ENCODE measurements around the gene CLEC16A.

CLEC16A gene

DNA sequence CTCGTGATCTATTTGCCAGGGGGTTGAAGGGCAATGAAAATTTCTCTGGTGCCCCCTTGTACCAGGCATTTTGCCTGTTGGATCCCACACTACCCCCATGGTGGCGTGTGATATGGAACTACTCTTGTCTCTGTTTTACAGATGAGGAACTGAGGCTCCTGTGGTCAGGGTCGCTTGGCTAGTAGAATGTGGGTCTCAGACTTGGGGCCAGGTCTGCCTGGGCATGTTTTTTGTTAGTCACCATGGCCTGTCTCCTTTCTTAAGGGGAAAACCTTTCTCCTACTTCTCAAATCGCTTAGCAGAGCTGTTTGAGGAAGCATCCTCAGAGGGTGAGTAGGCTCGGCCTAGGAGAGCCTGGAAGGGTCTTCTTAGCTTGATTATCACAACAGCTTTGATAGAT, 51.2 kb downstream of the CLEC16A start:
- no peaks in the 10 kb centered on the region for H3K9me3 ChIP-seq (ENCODE audit: control insufficient read depth in 1 of 2, low read length in 2 of 2)
- H3K36me3 ChIP-seq (ENCODE audit: control insufficient read depth in 1 of 2, insufficient read depth in 2 of 2, low read length in 2 of 2), result peaks cover 6 to 18% of the 10 kb centered on the region in 2 donors
- no peak overlapping the region for H3K4me3 ChIP-seq (ENCODE audit: low read depth in 1 of 2, low read length in 2 of 2)
- no peaks in the 10 kb centered on the region for H3K27me3 ChIP-seq (ENCODE audit: low read depth, low read length)
- no peak overlapping the region for H3K27ac ChIP-seq (ENCODE audit: low read length)
- H3K4me1 ChIP-seq (ENCODE audit: control insufficient read depth in 1 of 2, insufficient read depth in 2 of 2, low read length in 2 of 2), result no peaks in the 10 kb centered on the region

DNA sequence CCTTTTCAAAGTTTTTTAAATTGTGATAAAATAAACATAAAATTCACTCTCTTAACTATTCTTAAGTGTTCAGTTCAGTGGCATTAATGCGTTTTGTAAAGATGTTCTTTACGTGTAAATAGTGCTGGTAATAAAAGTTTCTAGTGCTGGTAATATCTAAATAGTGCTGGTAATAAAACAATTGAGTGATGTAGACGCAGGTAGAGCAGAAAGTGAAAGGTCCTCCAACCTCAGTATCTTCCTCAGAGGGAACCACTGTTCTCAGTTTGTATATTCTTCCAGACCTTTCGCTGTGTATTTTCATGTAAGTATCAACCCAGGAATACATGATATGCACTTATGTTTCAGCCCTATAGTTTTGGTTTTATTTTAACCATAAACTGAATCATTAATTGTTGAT, 53.1 kb downstream of the CLEC16A start:
- H3K36me3 ChIP-seq (ENCODE audit: control insufficient read depth in 1 of 2, insufficient read depth in 2 of 2, low read length in 2 of 2), result peaks cover 6 to 19% of the 10 kb centered on the region in 2 donors
- H3K27ac ChIP-seq (ENCODE audit: low read length), result no peak overlapping the region
- no peaks in the 10 kb centered on the region for H3K27me3 ChIP-seq (ENCODE audit: low read depth, low read length)

DNA sequence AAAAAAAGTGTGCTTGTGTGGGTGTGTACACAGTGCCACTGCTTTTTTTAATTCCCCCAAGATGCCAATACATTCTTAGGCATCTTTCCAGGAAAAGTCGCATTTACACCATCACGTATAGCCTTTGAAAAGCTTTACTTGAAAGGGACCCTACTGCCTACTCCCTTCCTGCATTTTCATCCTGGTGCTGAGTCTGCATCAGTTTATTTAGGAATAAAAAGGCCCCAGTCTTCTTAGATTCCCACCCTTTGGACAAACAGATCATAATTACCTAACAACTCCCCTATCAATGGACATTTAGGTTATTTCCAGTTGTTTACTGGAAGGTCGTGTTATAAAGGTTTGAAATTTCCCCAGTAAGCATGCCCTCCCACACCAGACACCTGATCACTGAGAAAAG, 54.9 kb downstream of the CLEC16A start:
- Histone ChIP-seq H3K4me3 (ENCODE audit: low read depth in 1 of 2, low read length in 2 of 2) (no peak overlapping the region), H3K9me3 (ENCODE audit: control insufficient read depth in 1 of 2, low read length in 2 of 2) (no peaks in the 10 kb centered on the region), H3K36me3 (ENCODE audit: control insufficient read depth in 1 of 2, insufficient read depth in 2 of 2, low read length in 2 of 2) (peaks cover 0 to 29% of the 10 kb centered on the region in 2 donors), H3K27ac (ENCODE audit: low read length) (no peak overlapping the region), H3K27me3 (ENCODE audit: low read depth, low read length) (no peaks in the 10 kb centered on the region), H3K4me1 (ENCODE audit: control insufficient read depth in 1 of 2, insufficient read depth in 2 of 2, low read length in 2 of 2) (no peaks in the 10 kb centered on the region)

More for the DNA sequence above, 53.1 kb downstream of the CLEC16A start:
- no peaks in the 10 kb centered on the region for H3K4me1 ChIP-seq (ENCODE audit: control insufficient read depth in 1 of 2, insufficient read depth in 2 of 2, low read length in 2 of 2)
- no peaks in the 10 kb centered on the region for H3K9me3 ChIP-seq (ENCODE audit: control insufficient read depth in 1 of 2, low read length in 2 of 2)
- no peak overlapping the region for H3K4me3 ChIP-seq (ENCODE audit: low read depth in 1 of 2, low read length in 2 of 2)

DNA sequence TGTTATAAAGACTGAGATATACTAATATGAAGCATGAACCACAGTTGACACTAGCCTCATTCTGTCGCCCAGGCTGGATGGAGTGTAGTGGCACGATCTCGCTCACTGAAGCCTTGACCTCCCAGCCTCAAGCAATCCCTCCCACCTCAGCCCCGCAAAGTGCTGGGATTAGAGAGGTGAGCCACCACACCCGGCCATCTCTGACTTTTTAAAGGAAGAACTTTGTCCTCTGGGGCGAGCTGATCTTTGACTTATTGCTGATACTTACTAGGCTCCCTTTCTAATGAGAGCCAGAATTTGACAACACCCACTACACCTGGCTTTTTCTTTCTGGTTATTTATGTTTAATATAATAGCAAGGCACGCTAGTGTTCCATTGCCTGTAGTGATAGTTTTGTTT, 57.2 kb downstream of the CLEC16A start:
- no peaks in the 10 kb centered on the region for H3K9me3 ChIP-seq (ENCODE audit: control insufficient read depth in 1 of 2, low read length in 2 of 2)
- peaks cover 0 to 35% of the 10 kb centered on the region in 2 donors for H3K36me3 ChIP-seq (ENCODE audit: control insufficient read depth in 1 of 2, insufficient read depth in 2 of 2, low read length in 2 of 2)
- no peak overlapping the region for H3K4me3 ChIP-seq (ENCODE audit: low read depth in 1 of 2, low read length in 2 of 2)
- no peaks in the 10 kb centered on the region for H3K27me3 ChIP-seq (ENCODE audit: low read depth, low read length)
- H3K27ac ChIP-seq (ENCODE audit: low read length), result no peak overlapping the region
- no peaks in the 10 kb centered on the region for H3K4me1 ChIP-seq (ENCODE audit: control insufficient read depth in 1 of 2, insufficient read depth in 2 of 2, low read length in 2 of 2)

DNA sequence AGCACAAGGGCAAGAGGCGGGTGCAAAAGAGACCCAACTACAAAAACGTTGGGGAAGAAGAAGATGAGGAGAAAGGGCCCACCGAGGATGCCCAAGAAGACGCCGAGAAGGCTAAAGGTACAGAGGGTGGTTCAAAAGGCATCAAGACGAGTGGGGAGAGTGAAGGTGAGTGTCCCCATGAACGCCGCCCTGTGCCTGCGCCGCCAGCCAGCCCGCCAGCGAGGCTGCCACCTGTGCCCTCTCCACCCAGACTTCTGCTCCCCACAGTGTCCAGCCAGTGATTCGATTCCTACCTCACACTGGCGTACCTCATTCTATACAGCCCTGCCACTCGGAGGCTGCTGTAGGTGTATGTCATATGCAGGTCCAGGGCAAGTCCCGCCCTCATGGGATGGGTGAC, 58.8 kb downstream of the CLEC16A start:
- Histone ChIP-seq H3K4me1 (ENCODE audit: control insufficient read depth in 1 of 2, insufficient read depth in 2 of 2, low read length in 2 of 2) (no peaks in the 10 kb centered on the region), H3K27me3 (ENCODE audit: low read depth, low read length) (no peaks in the 10 kb centered on the region), H3K4me3 (ENCODE audit: low read depth in 1 of 2, low read length in 2 of 2) (no peak overlapping the region), H3K9me3 (ENCODE audit: control insufficient read depth in 1 of 2, low read length in 2 of 2) (no peaks in the 10 kb centered on the region), H3K36me3 (ENCODE audit: control insufficient read depth in 1 of 2, insufficient read depth in 2 of 2, low read length in 2 of 2) (peaks cover 0 to 31% of the 10 kb centered on the region in 2 donors), H3K27ac (ENCODE audit: low read length) (no peak overlapping the region)

DNA sequence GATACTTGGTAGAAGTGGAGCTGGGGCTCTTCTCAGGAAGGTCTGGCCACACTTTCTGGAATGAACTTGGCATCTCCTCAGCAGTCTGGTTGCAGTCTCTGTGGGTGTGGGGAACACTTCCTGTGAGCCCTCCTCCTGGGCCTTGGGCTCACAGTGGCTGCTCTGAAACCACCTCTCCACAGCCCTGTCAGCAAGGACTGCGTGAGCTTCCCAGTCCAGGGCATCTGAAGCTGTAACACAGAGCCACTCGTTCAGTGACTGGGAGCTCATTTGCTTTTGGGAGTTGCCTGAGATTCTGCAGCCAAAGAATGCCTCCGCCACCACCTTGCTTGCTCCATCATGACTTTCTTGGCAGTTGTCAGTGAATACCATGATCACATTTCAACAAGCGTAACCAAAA, 60.0 kb downstream of the CLEC16A start:
- Histone ChIP-seq H3K27ac (ENCODE audit: low read length) (no peak overlapping the region), H3K4me1 (ENCODE audit: control insufficient read depth in 1 of 2, insufficient read depth in 2 of 2, low read length in 2 of 2) (no peaks in the 10 kb centered on the region), H3K36me3 (ENCODE audit: control insufficient read depth in 1 of 2, insufficient read depth in 2 of 2, low read length in 2 of 2) (peaks cover 3 to 26% of the 10 kb centered on the region in 2 donors), H3K27me3 (ENCODE audit: low read depth, low read length) (no peaks in the 10 kb centered on the region), H3K9me3 (ENCODE audit: control insufficient read depth in 1 of 2, low read length in 2 of 2) (no peaks in the 10 kb centered on the region), H3K4me3 (ENCODE audit: low read depth in 1 of 2, low read length in 2 of 2) (no peak overlapping the region)

DNA sequence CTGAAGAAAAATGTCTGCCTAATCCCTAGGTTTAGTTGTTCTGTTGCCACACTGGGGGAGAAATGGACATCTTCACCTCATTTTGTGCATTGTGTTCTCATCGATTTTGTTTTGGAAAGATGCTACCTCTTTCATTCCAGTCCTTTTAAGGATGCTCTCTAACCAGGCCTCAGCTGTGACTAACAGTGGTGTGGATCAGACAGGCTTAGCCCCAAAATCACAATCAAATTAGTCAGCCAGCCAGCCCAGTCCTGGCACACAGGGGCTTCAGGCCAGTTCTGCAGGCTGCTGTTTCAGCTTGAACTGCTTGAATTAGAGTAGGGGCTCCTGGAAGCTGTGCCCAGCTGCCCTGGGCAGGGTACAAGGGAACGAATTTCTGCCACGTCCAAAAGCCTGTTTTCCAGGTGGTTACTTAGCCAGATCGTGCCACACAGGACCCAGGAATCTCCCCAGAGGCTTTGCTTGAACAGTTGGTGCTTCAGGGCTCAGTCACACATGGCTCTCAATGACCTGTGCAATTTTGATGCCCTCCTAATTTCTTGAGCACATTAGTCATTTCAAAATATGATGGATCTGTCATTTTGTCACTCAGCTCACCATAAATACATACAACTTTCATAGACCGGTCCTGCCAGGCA, 60.7 kb downstream of the CLEC16A start:
- Histone ChIP-seq H3K27ac (ENCODE audit: low read length) (no peak overlapping the region), H3K9me3 (ENCODE audit: control insufficient read depth in 1 of 2, low read length in 2 of 2) (no peaks in the 10 kb centered on the region), H3K4me1 (ENCODE audit: control insufficient read depth in 1 of 2, insufficient read depth in 2 of 2, low read length in 2 of 2) (no peaks in the 10 kb centered on the region)

DNA sequence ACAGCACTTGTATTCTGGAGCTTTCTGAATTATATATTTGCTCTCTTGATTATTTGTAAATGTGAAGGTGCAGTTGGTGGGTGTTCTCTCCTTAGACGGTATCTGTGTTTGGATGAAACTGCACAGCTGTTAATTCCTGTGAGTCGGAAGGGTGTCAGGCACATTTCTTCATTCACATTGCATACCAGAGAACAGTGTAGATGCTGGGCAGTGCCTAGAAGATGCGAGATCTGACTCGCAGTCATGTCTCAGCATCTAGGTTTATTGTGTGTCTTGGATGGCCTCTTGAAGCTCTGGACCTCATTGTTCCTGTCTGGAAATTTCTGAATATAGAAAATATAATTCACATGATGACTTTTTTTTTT, 61.2 kb downstream of the CLEC16A start:
- Histone ChIP-seq H3K4me1 (ENCODE audit: control insufficient read depth in 1 of 2, insufficient read depth in 2 of 2, low read length in 2 of 2) (no peaks in the 10 kb centered on the region), H3K27me3 (ENCODE audit: low read depth, low read length) (no peaks in the 10 kb centered on the region), H3K36me3 (ENCODE audit: control insufficient read depth in 1 of 2, insufficient read depth in 2 of 2, low read length in 2 of 2) (peaks cover 4 to 26% of the 10 kb centered on the region in 2 donors), H3K4me3 (ENCODE audit: low read depth in 1 of 2, low read length in 2 of 2) (no peak overlapping the region), H3K9me3 (ENCODE audit: control insufficient read depth in 1 of 2, low read length in 2 of 2) (no peaks in the 10 kb centered on the region), H3K27ac (ENCODE audit: low read length) (no peak overlapping the region)

More for the DNA sequence above, 60.7 kb downstream of the CLEC16A start:
- Histone ChIP-seq H3K4me3 (ENCODE audit: low read depth in 1 of 2, low read length in 2 of 2) (no peak overlapping the region), H3K27me3 (ENCODE audit: low read depth, low read length) (no peaks in the 10 kb centered on the region), H3K36me3 (ENCODE audit: control insufficient read depth in 1 of 2, insufficient read depth in 2 of 2, low read length in 2 of 2) (peaks cover 4 to 26% of the 10 kb centered on the region in 2 donors)

DNA sequence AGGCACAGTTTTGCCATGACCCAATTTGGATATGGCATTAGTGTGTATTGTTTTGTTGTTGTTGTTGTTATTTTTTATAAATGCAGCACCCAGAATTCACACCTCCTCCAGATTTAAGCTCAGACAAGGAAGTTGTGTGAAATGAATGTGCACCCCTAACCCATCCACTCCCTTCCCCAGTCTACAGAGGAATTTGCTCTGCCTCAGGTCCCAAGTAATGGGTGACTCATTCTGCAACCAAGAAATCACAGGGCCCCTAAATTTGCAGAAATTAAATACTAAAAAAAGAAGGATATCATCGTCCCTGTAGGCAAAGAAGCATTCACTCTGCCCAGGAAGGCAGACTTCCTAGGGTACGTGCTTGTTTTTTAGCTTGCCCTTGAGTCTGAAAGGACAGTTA, 62.3 kb downstream of the CLEC16A start:
- H3K27ac ChIP-seq (ENCODE audit: low read length), result no peak overlapping the region

DNA sequence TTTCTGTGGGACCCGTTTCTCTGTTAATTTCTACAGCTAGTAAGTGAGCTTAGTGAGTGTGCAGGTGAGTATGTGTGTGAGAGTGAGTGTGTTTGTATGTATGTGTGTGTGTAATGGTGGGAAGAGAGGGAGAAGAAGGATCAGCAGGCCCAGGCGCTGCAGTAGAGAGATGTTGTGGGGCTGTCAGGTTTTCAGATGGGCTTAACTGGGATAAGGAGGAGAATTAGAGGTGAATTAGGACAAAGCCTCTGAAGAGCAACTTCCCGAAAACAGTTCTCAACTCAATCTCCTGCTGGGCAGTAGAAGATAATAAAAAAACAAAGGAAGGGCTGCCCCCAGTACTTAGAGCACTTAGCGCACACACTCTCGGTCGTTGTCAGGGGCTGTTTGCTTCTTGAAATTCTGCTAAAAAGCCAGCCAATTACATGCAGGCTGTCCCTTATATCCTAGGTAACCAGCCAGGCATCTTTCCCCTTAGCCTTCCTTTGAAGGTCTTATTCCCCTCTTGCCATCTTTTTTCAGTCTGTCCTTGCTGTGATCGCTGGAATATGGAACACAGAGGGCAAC, 63.4 kb downstream of the CLEC16A start:
- no peak overlapping the region for H3K27ac ChIP-seq (ENCODE audit: low read length)

More for the DNA sequence above, 62.3 kb downstream of the CLEC16A start:
- H3K27me3 ChIP-seq (ENCODE audit: low read depth, low read length), result no peaks in the 10 kb centered on the region
- no peaks in the 10 kb centered on the region for H3K9me3 ChIP-seq (ENCODE audit: control insufficient read depth in 1 of 2, low read length in 2 of 2)
- no peak overlapping the region for H3K4me3 ChIP-seq (ENCODE audit: low read depth in 1 of 2, low read length in 2 of 2)
- no peaks in the 10 kb centered on the region for H3K4me1 ChIP-seq (ENCODE audit: control insufficient read depth in 1 of 2, insufficient read depth in 2 of 2, low read length in 2 of 2)
- H3K36me3 ChIP-seq (ENCODE audit: control insufficient read depth in 1 of 2, insufficient read depth in 2 of 2, low read length in 2 of 2), result peaks cover 4 to 26% of the 10 kb centered on the region in 2 donors

DNA sequence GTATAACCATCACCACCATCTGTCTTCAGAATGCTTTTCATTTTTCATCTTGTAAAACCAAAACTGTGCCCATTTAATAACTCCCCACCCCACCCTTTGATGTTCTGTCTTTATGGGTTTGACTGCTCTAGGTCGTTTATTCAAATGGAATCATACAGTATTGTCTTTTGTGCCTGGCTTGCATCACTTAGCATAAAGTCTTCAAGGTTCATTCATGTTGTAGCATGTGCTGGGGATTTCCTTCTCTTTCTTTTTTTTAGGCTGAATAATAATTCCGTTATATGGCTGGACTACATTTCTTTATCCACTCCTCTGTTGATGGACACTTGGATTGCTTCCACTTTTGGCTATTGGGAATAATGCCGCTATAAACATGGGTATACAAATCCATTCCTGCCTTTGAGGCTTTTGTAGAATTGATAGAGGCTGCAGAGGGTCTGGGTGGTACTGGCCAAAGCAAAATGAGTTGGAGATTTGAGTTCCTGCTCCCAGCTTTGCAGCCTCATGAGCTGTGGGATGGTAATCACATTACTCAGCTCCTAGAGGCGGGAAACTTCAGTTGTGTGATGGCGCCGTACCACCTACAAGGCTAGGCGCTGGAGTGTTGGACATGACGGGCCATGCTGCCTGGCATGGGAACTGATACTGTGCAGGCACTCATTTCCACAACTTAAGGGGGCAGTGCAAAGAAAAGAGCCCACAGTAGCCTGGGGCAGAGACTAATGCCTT, 64.8 kb downstream of the CLEC16A start:
- Histone ChIP-seq H3K36me3 (ENCODE audit: control insufficient read depth in 1 of 2, insufficient read depth in 2 of 2, low read length in 2 of 2) (peaks cover 4 to 8% of the 10 kb centered on the region in 2 donors), H3K4me1 (ENCODE audit: control insufficient read depth in 1 of 2, insufficient read depth in 2 of 2, low read length in 2 of 2) (no peaks in the 10 kb centered on the region), H3K4me3 (ENCODE audit: low read depth in 1 of 2, low read length in 2 of 2) (no peak overlapping the region), H3K27me3 (ENCODE audit: low read depth, low read length) (no peaks in the 10 kb centered on the region), H3K27ac (ENCODE audit: low read length) (no peak overlapping the region), H3K9me3 (ENCODE audit: control insufficient read depth in 1 of 2, low read length in 2 of 2) (no peaks in the 10 kb centered on the region)

More for the DNA sequence above, 63.4 kb downstream of the CLEC16A start:
- peaks cover 4 to 22% of the 10 kb centered on the region in 2 donors for H3K36me3 ChIP-seq (ENCODE audit: control insufficient read depth in 1 of 2, insufficient read depth in 2 of 2, low read length in 2 of 2)
- H3K4me1 ChIP-seq (ENCODE audit: control insufficient read depth in 1 of 2, insufficient read depth in 2 of 2, low read length in 2 of 2), result no peaks in the 10 kb centered on the region
- no peaks in the 10 kb centered on the region for H3K9me3 ChIP-seq (ENCODE audit: control insufficient read depth in 1 of 2, low read length in 2 of 2)
- H3K4me3 ChIP-seq (ENCODE audit: low read depth in 1 of 2, low read length in 2 of 2), result no peak overlapping the region
- no peaks in the 10 kb centered on the region for H3K27me3 ChIP-seq (ENCODE audit: low read depth, low read length)
